ENCODE data around the gene REEP2. TPM values are rescaled to one million over a fixed set of nuclear protein-coding genes. Genes with fewer than 3 reads are reported as not detected.

Gene REEP2
- total RNA-seq, 4 donors from 2014 or later, result 1.2 to 7.4 (median 3.4) TPM

- no peak overlapping the region for H3K27ac ChIP-seq
- no peaks in the 10 kb centered on the region for H3K4me1 ChIP-seq
- no peak overlapping the region for H3K4me3 ChIP-seq
Measured at GRCh38 chr5:138457531-138458275, 18.8 kb downstream of the REEP2 start.

GRCh38 chr5:138458384-138458783, 19.5 kb downstream of the REEP2 start:
- DNase-seq (no peak), ATAC-seq (no peak)
- H3K9me3 ChIP-seq, result no peaks in the 10 kb centered on the region
- no peak for TF ChIP-seq CTCF (IDR thresholded peaks at IDR 0.05 in 4 of 5, conservative IDR thresholded peaks at IDR 0.05 in 1 of 5)
- no peak for TF ChIP-seq POLR2A (IDR thresholded peaks at IDR 0.05)
- H3K27ac ChIP-seq, result no peak overlapping the region
- no peak overlapping the region for H3K4me3 ChIP-seq
- H3K27me3 ChIP-seq, result no peaks in the 10 kb centered on the region
- no peaks in the 10 kb centered on the region for H3K36me3 ChIP-seq
- intact Hi-C loops (cut with DNase I; ENCODE audit: low total_unique reads) (no loop called here), in situ Hi-C loops (cut with MboI; ENCODE audit: low sequenced_read_pairs in 4 of 4) (no loop called here)
- H3K4me1 ChIP-seq, result peaks cover 3 to 4% of the 10 kb centered on the region in 2 donors

More at GRCh38 chr5:138457531-138458275, 18.8 kb downstream of the REEP2 start:
- TF ChIP-seq POLR2A (IDR thresholded peaks at IDR 0.05), result no peak
- no peaks in the 10 kb centered on the region for H3K27me3 ChIP-seq
- in situ Hi-C loops (cut with MboI; ENCODE audit: low sequenced_read_pairs in 4 of 4), result no loop called here
- DNase-seq, result no peak
- no peaks in the 10 kb centered on the region for H3K9me3 ChIP-seq
- intact Hi-C loops (cut with DNase I; ENCODE audit: low total_unique reads), result no loop called here
- ATAC-seq, result no peak
- no peaks in the 10 kb centered on the region for H3K36me3 ChIP-seq

- no peak overlapping the region for H3K4me3 ChIP-seq
- H3K36me3 ChIP-seq, result no peaks in the 10 kb centered on the region
- in situ Hi-C loops (cut with MboI; ENCODE audit: low sequenced_read_pairs in 4 of 4), result no loop called here
- peaks cover 8% of the 10 kb centered on the region in 2 donors for H3K4me1 ChIP-seq
- no peak overlapping the region for H3K27ac ChIP-seq
- TF ChIP-seq POLR2A (IDR thresholded peaks at IDR 0.05), result no peak
- no peak for TF ChIP-seq CTCF (IDR thresholded peaks at IDR 0.05 in 4 of 5, conservative IDR thresholded peaks at IDR 0.05 in 1 of 5)
- H3K27me3 ChIP-seq, result no peaks in the 10 kb centered on the region
- DNase-seq (no peak), ATAC-seq (no peak)
- intact Hi-C loops (cut with DNase I; ENCODE audit: low total_unique reads), result no loop called here
- H3K9me3 ChIP-seq, result no peaks in the 10 kb centered on the region
Measured at GRCh38 chr5:138458856-138459255, 20.0 kb downstream of the REEP2 start.

GRCh38 chr5:138459311-138459933, 20.6 kb downstream of the REEP2 start:
- intact Hi-C loops (cut with DNase I; ENCODE audit: low total_unique reads), result no loop called here
- no peak overlapping the region for H3K27ac ChIP-seq
- no peak for DNase-seq
- H3K27me3 ChIP-seq, result no peaks in the 10 kb centered on the region
- no peak overlapping the region for H3K4me3 ChIP-seq
- no peak for ATAC-seq
- H3K9me3 ChIP-seq, result no peaks in the 10 kb centered on the region
- no peak for TF ChIP-seq CTCF (IDR thresholded peaks at IDR 0.05 in 4 of 5, conservative IDR thresholded peaks at IDR 0.05 in 1 of 5)
- TF ChIP-seq POLR2A (IDR thresholded peaks at IDR 0.05), result no peak
- H3K36me3 ChIP-seq, result no peaks in the 10 kb centered on the region
- peaks cover 8% of the 10 kb centered on the region in 2 donors for H3K4me1 ChIP-seq
- in situ Hi-C loops (cut with MboI; ENCODE audit: low sequenced_read_pairs in 4 of 4), result no loop called here

GRCh38 chr5:138460032-138460693, 21.3 kb downstream of the REEP2 start:
- Histone ChIP-seq H3K4me3 (no peak overlapping the region), H3K27me3 (no peaks in the 10 kb centered on the region), H3K9me3 (no peaks in the 10 kb centered on the region), H3K27ac (no peak overlapping the region), H3K36me3 (no peaks in the 10 kb centered on the region), H3K4me1 (peaks cover 8% of the 10 kb centered on the region in 2 donors)
- no peak for TF ChIP-seq CTCF (IDR thresholded peaks at IDR 0.05 in 4 of 5, conservative IDR thresholded peaks at IDR 0.05 in 1 of 5)
- TF ChIP-seq POLR2A (IDR thresholded peaks at IDR 0.05), result no peak
- ATAC-seq (no peak), DNase-seq (no peak)
- intact Hi-C loops (cut with DNase I; ENCODE audit: low total_unique reads) (loop anchor here (10.0 kb wide), 1 partner anchor 805 kb away; no protein-coding TSS in a partner anchor), in situ Hi-C loops (cut with MboI; ENCODE audit: low sequenced_read_pairs in 4 of 4) (loop anchor here in 1 of 4 donors (5.0 kb wide), 1 partner anchor 42 kb away; no protein-coding TSS in a partner anchor)
